Airway epithelial cell (primary cell): Measurements from ENCODE around the gene NMBR. TPM values are rescaled to one million over a fixed set of nuclear protein-coding genes. Genes with fewer than 3 reads are reported as not detected.

Experiments used
- total RNA-seq: library from RNA; depleted of rRNA; stranded (reverse); fragments of >200 nt; gene quantifications from 2 replicates; pipeline ENCODE4 v1.2.3, GENCODE V29; 2015

The NMBR gene
- total RNA-seq: 0.14 TPM in 1 of 2 replicates, not detected in the other

GRCh38 chr6:142146828-142147662 is at the start of gene NMBR, which contains the start of gene VTA1:
Gene NMBR, minus strand, starts transcription at chr6:142147122. Its CDS starts 58,464 bp downstream, at chr6:142088658.
Gene VTA1, plus strand, starts transcription at chr6:142147263. Its CDS starts 25 bp downstream, at chr6:142147288.

GRCh38 chr6:142132625-142133024 is 14.3 kb downstream of the NMBR start, which contains the start of gene GJE1:
Gene GJE1, plus strand, starts transcription at chr6:142132925. Its CDS starts 234 bp downstream, at chr6:142133159.

Other genes starting within 250 kb of the NMBR start
- gene GJE1, start 14.2 kb downstream of the NMBR start, total RNA-seq: not detected in 2 replicates
- gene VTA1, start 141 bp upstream of the NMBR start, total RNA-seq: 48.4 and 60.9 TPM in 2 replicates
- 20.6 and 34.5 TPM in 2 replicates for gene ADGRG6, start 154.9 kb upstream of the NMBR start, total RNA-seq